Rectal smooth muscle tissue (tissue), 1 donor: Measurements from ENCODE around the gene GPSM3.

Source experiments
- H3K27ac ChIP-seq: one replicate; pipeline ENCODE4 v1.7.0; 2013; ENCODE audit warnings: low read depth, low read length, inconsistent platforms
- H3K27me3 ChIP-seq: one replicate; pipeline ENCODE4 v1.7.0; 2013; ENCODE audit warnings: low read length; ENCODE audit not compliant: control insufficient read depth, insufficient read depth
- H3K36me3 ChIP-seq: one replicate; pipeline ENCODE4 v1.7.0; 2013; ENCODE audit warnings: low read length; ENCODE audit not compliant: control insufficient read depth, insufficient read depth
- H3K4me1 ChIP-seq: one replicate; pipeline ENCODE4 v1.7.0; 2013; ENCODE audit warnings: low read length; ENCODE audit not compliant: control insufficient read depth, insufficient read depth
- H3K4me3 ChIP-seq: one replicate; pipeline ENCODE4 v1.7.0; 2013; ENCODE audit warnings: low read length
- H3K9ac ChIP-seq: one replicate; pipeline ENCODE4 v1.7.0; 2013; ENCODE audit warnings: low read length

The GPSM3 gene

GRCh38 chr6:32192608-32193039 lies at the start of gene GPSM3:
Gene GPSM3, minus strand, starts transcription at chr6:32192643. Its CDS starts 130 bp downstream, at chr6:32192513.
- Histone ChIP-seq H3K9ac (peak within 1 kb of the TSS; percentile 71), H3K36me3 (peaks cover 2% of the 10 kb centered on the region), H3K27me3 (no peaks in the 10 kb centered on the region), H3K4me1 (peaks cover 17% of the 10 kb centered on the region), H3K4me3 (peak within 1 kb of the TSS; percentile 82), H3K27ac (peak within 1 kb of the TSS; percentile 59)

- H3K36me3 ChIP-seq = no peaks in the 10 kb centered on the region
- H3K9ac ChIP-seq = no peak overlapping the region
- H3K4me1 ChIP-seq = no peaks in the 10 kb centered on the region
Observed at GRCh38 chr6:32240686-32241085, 48.2 kb upstream of the GPSM3 start.

GRCh38 chr6:32239462-32239861 lies 47.0 kb upstream of the GPSM3 start:
- Histone ChIP-seq H3K4me1 (no peaks in the 10 kb centered on the region), H3K9ac (no peak overlapping the region), H3K36me3 (no peaks in the 10 kb centered on the region), H3K27ac (no peak overlapping the region), H3K4me3 (no peak overlapping the region), H3K27me3 (no peaks in the 10 kb centered on the region)

More at GRCh38 chr6:32240686-32241085, 48.2 kb upstream of the GPSM3 start:
- no peak overlapping the region for H3K27ac ChIP-seq
- no peak overlapping the region for H3K4me3 ChIP-seq
- no peaks in the 10 kb centered on the region for H3K27me3 ChIP-seq

- Histone ChIP-seq H3K4me3 (no peak overlapping the region), H3K4me1 (no peaks in the 10 kb centered on the region), H3K27ac (no peak overlapping the region), H3K36me3 (no peaks in the 10 kb centered on the region), H3K27me3 (no peaks in the 10 kb centered on the region), H3K9ac (no peak overlapping the region)
Observed at GRCh38 chr6:32234934-32235333, 42.5 kb upstream of the GPSM3 start.

- Histone ChIP-seq H3K4me3 (no peak overlapping the region), H3K9ac (no peak overlapping the region), H3K36me3 (no peaks in the 10 kb centered on the region), H3K27me3 (peaks cover 2% of the 10 kb centered on the region), H3K4me1 (no peaks in the 10 kb centered on the region), H3K27ac (no peak overlapping the region)
Observed at GRCh38 chr6:32226434-32226833, 34.0 kb upstream of the GPSM3 start.

GRCh38 chr6:32224696-32225095 lies 32.3 kb upstream of the GPSM3 start:
- Histone ChIP-seq H3K27ac (no peak overlapping the region), H3K4me1 (no peaks in the 10 kb centered on the region), H3K9ac (no peak overlapping the region), H3K27me3 (peaks cover 2% of the 10 kb centered on the region), H3K36me3 (no peaks in the 10 kb centered on the region), H3K4me3 (no peak overlapping the region)

GRCh38 chr6:32223258-32224235 lies 31.1 kb upstream of the GPSM3 start, which contains the start of gene NOTCH4:
Gene NOTCH4, minus strand, starts transcription at chr6:32224067. Its CDS starts 139 bp downstream, at chr6:32223928.
- Histone ChIP-seq H3K9ac (no peak within 1 kb of the TSS), H3K27ac (no peak within 1 kb of the TSS), H3K4me1 (no peaks in the 10 kb centered on the region), H3K4me3 (no peak within 1 kb of the TSS), H3K36me3 (no peaks in the 10 kb centered on the region), H3K27me3 (peaks cover 2% of the 10 kb centered on the region)

GRCh38 chr6:32222333-32223230 lies 30.1 kb upstream of the GPSM3 start:
- Histone ChIP-seq H3K4me1 (no peaks in the 10 kb centered on the region), H3K36me3 (no peaks in the 10 kb centered on the region), H3K9ac (no peak overlapping the region), H3K27ac (no peak overlapping the region), H3K27me3 (no peaks in the 10 kb centered on the region), H3K4me3 (no peak overlapping the region)

GRCh38 chr6:32220021-32220420 lies 27.6 kb upstream of the GPSM3 start:
- no peaks in the 10 kb centered on the region for H3K4me1 ChIP-seq
- no peaks in the 10 kb centered on the region for H3K36me3 ChIP-seq
- H3K9ac ChIP-seq = no peak overlapping the region
- H3K4me3 ChIP-seq = no peak overlapping the region
- no peak overlapping the region for H3K27ac ChIP-seq
- H3K27me3 ChIP-seq = no peaks in the 10 kb centered on the region

GRCh38 chr6:32218167-32218566 lies 25.7 kb upstream of the GPSM3 start:
- Histone ChIP-seq H3K36me3 (no peaks in the 10 kb centered on the region), H3K4me1 (no peaks in the 10 kb centered on the region)

GRCh38 chr6:32216998-32217397 lies 24.6 kb upstream of the GPSM3 start:
- no peaks in the 10 kb centered on the region for H3K36me3 ChIP-seq
- no peaks in the 10 kb centered on the region for H3K4me1 ChIP-seq
- H3K4me3 ChIP-seq = no peak overlapping the region
- no peak overlapping the region for H3K27ac ChIP-seq
- H3K9ac ChIP-seq = no peak overlapping the region
- no peaks in the 10 kb centered on the region for H3K27me3 ChIP-seq

More at GRCh38 chr6:32218167-32218566, 25.7 kb upstream of the GPSM3 start:
- no peak overlapping the region for H3K4me3 ChIP-seq
- H3K27ac ChIP-seq = no peak overlapping the region
- no peaks in the 10 kb centered on the region for H3K27me3 ChIP-seq
- no peak overlapping the region for H3K9ac ChIP-seq

GRCh38 chr6:32216285-32216684 lies 23.8 kb upstream of the GPSM3 start:
- Histone ChIP-seq H3K27ac (no peak overlapping the region), H3K27me3 (no peaks in the 10 kb centered on the region), H3K36me3 (no peaks in the 10 kb centered on the region), H3K9ac (no peak overlapping the region), H3K4me1 (no peaks in the 10 kb centered on the region), H3K4me3 (no peak overlapping the region)
